ENCODE results near the gene CARMIL3. TPM values are rescaled to one million over a fixed set of nuclear protein-coding genes. Genes with fewer than 3 reads are reported as not detected.

Gene CARMIL3
- total RNA-seq, 2 experiments from 2014 or later: 0.74 to 0.91 TPM

DNA sequence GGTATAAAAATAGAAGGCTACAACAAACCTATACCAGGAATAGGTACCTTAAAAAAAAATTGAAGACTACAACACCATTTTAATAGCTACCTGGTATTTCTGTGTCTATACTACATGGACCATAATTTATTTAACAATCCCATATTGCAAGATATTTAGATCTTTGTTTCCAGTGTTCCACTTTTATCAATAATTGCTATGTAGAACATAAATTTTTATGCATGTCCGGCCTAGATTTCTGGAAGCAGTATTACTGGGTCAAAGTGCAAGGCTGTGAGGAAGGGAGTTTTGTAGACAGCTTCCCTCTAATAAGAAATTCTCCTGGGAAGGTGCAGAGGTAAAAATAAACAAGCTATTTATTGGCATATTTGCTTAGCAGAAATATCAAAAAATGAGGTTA is 58.7 kb downstream of the CARMIL3 start:
- POLR2A ChIA-PET: interaction anchor here (0.7 kb wide), 1 partner anchor 103 kb away, joined by 3 read pairs; no protein-coding TSS in a partner anchor

DNA sequence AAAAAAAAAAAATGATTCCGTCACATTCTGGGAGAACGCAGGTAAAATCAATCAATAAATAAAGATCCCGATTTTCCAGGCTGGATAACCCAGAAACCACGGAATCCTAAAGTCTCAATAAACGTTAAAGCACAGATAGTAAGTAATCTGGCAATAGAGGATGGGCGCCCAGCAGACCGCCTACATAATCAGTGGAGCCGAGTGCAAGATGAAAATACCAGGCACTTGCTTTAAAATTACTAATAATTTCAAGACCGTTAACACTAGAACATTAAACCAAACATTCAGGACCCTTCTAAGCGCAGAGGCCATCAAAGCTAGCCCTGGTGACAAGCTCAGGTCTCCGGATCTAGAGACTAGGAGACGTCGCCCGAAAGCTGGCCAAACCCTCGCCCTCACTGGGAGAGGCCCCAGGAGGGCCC is 61.6 kb downstream of the CARMIL3 start:
- DNase-seq (no peak), ATAC-seq (no peak)
- Mint-ChIP-seq H3K27me3 (no peaks in the 10 kb centered on the region), H3K9me3 (ENCODE audit: low read depth) (no peaks in the 10 kb centered on the region), H3K27ac (peak overlapping the region; percentile 97), H3K4me1 (peaks cover 38% of the 10 kb centered on the region), H3K36me3 (ENCODE audit: low read depth) (peaks cover 24% of the 10 kb centered on the region), H3K4me3 (peak overlapping the region; percentile 85)
- ChIA-PET CTCF (interaction anchor here (0.6 to 3.3 kb wide), 10 partner anchors 20 to 556 kb away, joined by 3 to 32 read pairs (median 9); partner anchors contain the start of genes IRF9, PCK2, PSME1 and PSME2), POLR2A (interaction anchor here (1.0 to 2.8 kb wide), 8 partner anchors 20 to 186 kb away, joined by 3 to 35 read pairs (median 12); partner anchors contain the start of genes DHRS1, EMC9, IRF9 and NOP9)
- intact Hi-C loops (cut with DNase I, micrococcal nuclease): loop anchor here in 1 of 2 experiments (10.0 kb wide), 1 partner anchor 1019 kb away; the partner anchor contains the start of genes ACIN1 and C14orf119

More for the DNA sequence above, 58.7 kb downstream of the CARMIL3 start:
- H3K27me3 Mint-ChIP-seq: no peaks in the 10 kb centered on the region
- no peak for DNase-seq
- ATAC-seq: no peak
- no peak overlapping the region for H3K4me3 Mint-ChIP-seq
- intact Hi-C loops (cut with DNase I, micrococcal nuclease): loop anchor here in 1 of 2 experiments (10.0 kb wide), 1 partner anchor 1016 kb away; the partner anchor contains the start of genes ACIN1 and C14orf119
- peaks cover 28% of the 10 kb centered on the region for H3K4me1 Mint-ChIP-seq
- H3K27ac Mint-ChIP-seq: no peak overlapping the region
- no peaks in the 10 kb centered on the region for H3K9me3 Mint-ChIP-seq (ENCODE audit: low read depth)
- CTCF ChIA-PET: interaction anchor here (0.7 to 7.8 kb wide), 12 partner anchors 17 to 521 kb away, joined by 3 to 189 read pairs (median 4); partner anchors contain the start of genes CARMIL3, CIDEB, IRF9 and NOP9
- H3K36me3 Mint-ChIP-seq (ENCODE audit: low read depth): peaks cover 4% of the 10 kb centered on the region

DNA sequence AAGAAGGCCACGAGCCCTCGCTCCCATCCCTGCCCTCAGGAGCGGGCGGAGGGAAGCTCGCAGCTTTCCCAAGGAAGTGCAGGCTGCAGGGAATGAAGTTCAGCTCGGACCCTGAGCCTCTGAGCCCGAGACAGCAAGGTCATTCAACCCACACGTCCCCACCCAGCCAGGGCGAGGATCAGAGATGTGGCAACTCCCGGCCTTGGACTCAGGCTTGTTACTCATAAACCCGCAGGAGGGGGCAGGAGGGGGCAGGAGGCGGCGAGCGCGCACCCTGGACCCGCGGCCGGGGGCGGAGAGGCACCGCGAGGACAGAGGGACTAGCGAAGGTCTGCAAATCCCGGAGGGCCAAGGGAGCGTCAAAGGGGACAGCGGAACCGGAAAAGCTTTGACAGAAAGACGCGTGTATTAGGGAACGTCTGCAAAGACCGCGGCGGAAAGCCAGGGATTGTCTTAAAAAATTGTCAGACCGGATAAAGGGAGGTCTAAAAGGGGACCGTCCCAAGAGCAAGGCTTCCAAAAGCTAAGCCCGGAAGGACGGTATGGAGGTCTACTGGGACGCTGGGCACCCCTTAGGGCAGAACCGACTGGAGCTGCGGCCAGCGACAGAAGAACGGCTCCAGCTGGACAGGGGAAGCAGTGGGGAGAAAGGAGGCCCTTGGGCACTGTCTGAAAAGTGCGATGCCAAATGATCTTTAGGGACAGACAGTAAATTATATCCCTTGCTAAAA is 62.2 kb downstream of the CARMIL3 start:
- Mint-ChIP-seq H3K4me1 (peaks cover 32% of the 10 kb centered on the region), H3K36me3 (ENCODE audit: low read depth) (peaks cover 29% of the 10 kb centered on the region), H3K4me3 (peak overlapping the region; percentile 85), H3K27ac (peak overlapping the region; percentile 97), H3K27me3 (no peaks in the 10 kb centered on the region), H3K9me3 (ENCODE audit: low read depth) (no peaks in the 10 kb centered on the region)
- ChIA-PET CTCF (interaction anchor here (0.6 to 3.3 kb wide), 24 partner anchors 11 to 557 kb away, joined by 3 to 32 read pairs (median 5); partner anchors contain the start of genes CIDEB, EMC9, IRF9 and PCK2), POLR2A (interaction anchor here (0.9 to 2.8 kb wide), 19 partner anchors 19 to 317 kb away, joined by 3 to 35 read pairs (median 6); partner anchors contain the start of genes CHMP4A, DHRS1, EMC9 and IPO4)
- peak; percentile 42 for ATAC-seq
- intact Hi-C loops (cut with DNase I, micrococcal nuclease): loop anchor here (1.0 to 10.0 kb wide), 19 partner anchors 20 to 1019 kb away; partner anchors contain the start of genes EMC9 (in 2 of the 2), GMPR2 (in 2 of the 2), IRF9 (in 2 of the 2) and NEDD8 (in 2 of the 2)
- DNase-seq: peak; percentile 92

DNA sequence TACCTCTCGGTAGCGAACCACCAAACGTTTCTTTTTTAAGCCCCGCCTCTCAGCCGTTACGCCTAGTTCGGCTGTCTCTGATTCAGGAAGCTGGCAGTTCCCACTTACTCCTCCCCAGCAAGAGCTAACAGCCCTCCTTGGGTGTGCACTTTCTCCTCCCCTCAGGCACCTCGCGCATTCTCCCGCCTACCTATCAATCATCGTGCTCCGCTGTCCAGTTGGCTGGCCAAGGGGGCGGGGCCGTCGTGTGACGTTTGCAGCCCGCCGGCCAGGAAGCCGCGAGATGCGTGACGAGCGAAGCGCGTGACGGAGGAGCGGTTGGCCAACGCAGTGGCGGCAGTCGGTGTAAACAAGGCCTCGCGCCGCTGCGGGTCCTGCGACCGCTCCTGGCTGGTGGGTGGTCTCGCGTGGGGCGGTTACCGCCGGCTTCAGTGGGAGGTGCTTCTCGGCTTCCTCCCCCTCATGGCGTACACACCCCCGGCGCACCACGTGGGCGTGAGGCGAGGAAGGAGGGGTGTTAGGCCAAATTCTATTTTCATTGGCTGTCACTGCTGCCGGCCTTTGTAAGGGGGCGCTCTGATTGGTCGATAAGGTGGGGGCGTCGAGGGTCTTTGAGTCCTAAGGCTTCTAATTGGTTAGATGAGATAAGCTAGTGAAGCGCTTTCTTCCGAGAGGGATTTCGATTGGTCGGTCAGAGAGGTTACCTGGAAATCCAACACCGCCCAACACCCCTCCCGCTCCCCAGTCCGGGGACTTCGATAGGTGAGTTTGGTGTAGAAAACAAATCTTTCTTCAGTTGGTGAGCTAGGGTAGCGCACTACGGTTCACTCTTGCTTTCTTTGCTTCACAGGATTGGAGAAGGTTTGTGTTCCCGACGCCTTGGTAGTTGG is 63.0 kb downstream of the CARMIL3 start, which contains the start of the genes DCAF11 and NRL:
Gene DCAF11 (plus strand): TSS at position 246 of the 890 bp plus-strand sequence. CDS start 818 bp downstream, outside the sequence.
Gene NRL (minus strand): TSS at position 418 of the 890 bp plus-strand sequence. CDS start 32,101 bp downstream, outside the sequence.
- Mint-ChIP-seq H3K36me3 (ENCODE audit: low read depth) (peaks cover 36% of the 10 kb centered on the region), H3K27ac (peak within 1 kb of the TSS; percentile 97), H3K9me3 (ENCODE audit: low read depth) (no peaks in the 10 kb centered on the region), H3K4me1 (peaks cover 28% of the 10 kb centered on the region), H3K4me3 (peak within 1 kb of the TSS; percentile 85), H3K27me3 (no peaks in the 10 kb centered on the region)
- CTCF ChIA-PET: interaction anchor here (0.8 to 3.3 kb wide), 27 partner anchors 10 to 322 kb away, joined by 3 to 32 read pairs (median 5); partner anchors contain the start of genes CIDEB, EMC9, IRF9 and PCK2
- intact Hi-C loops (cut with DNase I, micrococcal nuclease): loop anchor here (1.0 to 10.0 kb wide), 19 partner anchors 20 to 1020 kb away; partner anchors contain the start of genes EMC9 (in 2 of the 2), GMPR2 (in 2 of the 2), IRF9 (in 2 of the 2) and NEDD8 (in 2 of the 2)
- DNase-seq: peak; percentile 99
- ATAC-seq: peak; percentile 89
- POLR2A ChIA-PET: interaction anchor here (0.6 to 2.8 kb wide), 20 partner anchors 18 to 316 kb away, joined by 3 to 35 read pairs (median 6); partner anchors contain the start of genes CHMP4A, DHRS1, EMC9 and IPO4

DNA sequence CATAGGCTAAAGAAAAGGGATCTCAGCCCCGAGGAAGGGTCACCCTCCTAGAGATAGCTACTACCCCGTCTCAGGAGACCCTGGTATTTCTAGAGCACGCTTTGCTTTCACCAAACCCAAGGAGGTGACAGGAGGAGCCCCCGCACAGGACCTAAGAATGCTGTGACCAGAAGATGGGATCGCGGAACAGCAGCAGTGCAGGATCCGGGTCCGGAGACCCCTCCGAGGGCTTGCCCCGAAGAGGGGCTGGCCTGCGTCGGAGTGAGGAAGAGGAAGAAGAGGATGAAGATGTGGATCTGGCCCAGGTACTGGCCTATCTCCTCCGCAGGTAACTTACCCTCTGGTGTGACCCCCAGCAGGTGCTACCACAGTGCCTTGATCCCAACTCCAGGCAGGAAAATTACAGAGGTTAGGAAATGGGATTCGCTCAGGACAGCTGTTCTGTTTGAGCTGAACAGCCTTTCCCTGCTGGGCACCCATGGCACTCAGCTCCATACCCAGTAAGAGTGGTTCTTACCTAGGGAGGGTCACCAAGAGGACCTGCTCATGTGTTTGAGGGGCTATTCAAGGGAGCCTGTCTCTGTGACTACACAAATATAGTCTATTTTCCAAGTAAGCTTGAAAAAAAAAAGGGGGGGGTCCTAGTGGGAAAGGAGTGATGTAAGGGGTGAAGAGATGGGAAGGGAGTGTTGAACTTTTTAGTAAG is 63.8 kb downstream of the CARMIL3 start:
- peak overlapping the region; percentile 97 for H3K27ac Mint-ChIP-seq
- H3K4me1 Mint-ChIP-seq: peaks cover 27% of the 10 kb centered on the region
- H3K27me3 Mint-ChIP-seq: no peaks in the 10 kb centered on the region
- peaks cover 38% of the 10 kb centered on the region for H3K36me3 Mint-ChIP-seq (ENCODE audit: low read depth)
- no peak for DNase-seq
- ATAC-seq: no peak
- peak overlapping the region; percentile 85 for H3K4me3 Mint-ChIP-seq
- ChIA-PET POLR2A (interaction anchor here (0.9 to 2.8 kb wide), 13 partner anchors 17 to 127 kb away, joined by 3 to 35 read pairs (median 6); partner anchors contain the start of genes CHMP4A, EMC9, IPO4 and IRF9), CTCF (interaction anchor here (0.6 to 3.3 kb wide), 16 partner anchors 9 to 321 kb away, joined by 3 to 32 read pairs (median 4); partner anchors contain the start of genes CIDEB, EMC9, IRF9 and PCK2)
- intact Hi-C loops (cut with DNase I, micrococcal nuclease): loop anchor here in 1 of 2 experiments (10.0 kb wide), 1 partner anchor 1021 kb away; the partner anchor contains the start of genes ACIN1 and C14orf119
- H3K9me3 Mint-ChIP-seq (ENCODE audit: low read depth): no peaks in the 10 kb centered on the region

DNA sequence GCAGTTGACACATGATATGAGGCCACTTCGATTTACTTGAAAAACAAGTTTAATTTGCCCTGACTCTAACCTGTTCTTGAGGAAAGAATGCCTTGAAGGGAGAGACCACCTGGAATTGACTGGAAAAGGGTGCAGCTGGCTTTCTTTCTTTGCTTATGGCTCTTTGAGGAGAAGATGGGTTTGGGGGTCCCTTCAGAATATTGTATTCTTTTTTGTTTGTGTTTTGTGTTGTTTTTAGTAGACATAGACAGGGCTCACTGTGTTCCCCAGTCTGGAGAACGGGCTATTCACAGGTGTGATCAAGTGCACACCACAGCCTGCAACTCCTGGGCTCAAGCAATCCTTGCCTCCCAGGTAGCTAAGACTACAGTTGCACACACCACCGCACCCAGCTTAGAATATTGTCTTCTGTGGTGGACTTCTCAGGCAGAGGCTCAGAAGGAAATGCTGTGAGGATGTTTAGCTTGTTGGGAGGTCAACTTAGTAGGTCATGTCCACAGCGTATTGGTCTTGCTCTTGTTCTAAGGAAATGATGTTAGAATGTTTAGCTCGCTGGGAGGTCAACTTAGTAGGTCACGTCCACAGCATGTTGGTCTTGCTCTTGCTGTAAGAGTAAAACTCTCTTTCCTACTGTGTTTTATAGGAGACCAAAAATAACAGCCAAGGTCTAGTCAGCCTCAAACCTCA is 64.5 kb downstream of the CARMIL3 start:
- intact Hi-C loops (cut with DNase I, micrococcal nuclease): loop anchor here in 1 of 2 experiments (10.0 kb wide), 1 partner anchor 1021 kb away; the partner anchor contains the start of genes ACIN1 and C14orf119
- H3K9me3 Mint-ChIP-seq (ENCODE audit: low read depth): no peaks in the 10 kb centered on the region
- peaks cover 44% of the 10 kb centered on the region for H3K36me3 Mint-ChIP-seq (ENCODE audit: low read depth)
- no peaks in the 10 kb centered on the region for H3K27me3 Mint-ChIP-seq
- peak overlapping the region; percentile 85 for H3K4me3 Mint-ChIP-seq
- no peak for DNase-seq
- ChIA-PET CTCF (interaction anchor here (0.6 to 3.3 kb wide), 9 partner anchors 8 to 180 kb away, joined by 3 to 31 read pairs (median 4); partner anchors contain the start of genes PCK2, PSME1 and RNF31), POLR2A (interaction anchor here (0.9 to 1.1 kb wide), 4 partner anchors 20 to 36 kb away, joined by 3 to 5 read pairs (median 4); partner anchors contain the start of genes EMC9, PSME1 and PSME2)
- peaks cover 25% of the 10 kb centered on the region for H3K4me1 Mint-ChIP-seq
- no peak overlapping the region for H3K27ac Mint-ChIP-seq
- no peak for ATAC-seq

DNA sequence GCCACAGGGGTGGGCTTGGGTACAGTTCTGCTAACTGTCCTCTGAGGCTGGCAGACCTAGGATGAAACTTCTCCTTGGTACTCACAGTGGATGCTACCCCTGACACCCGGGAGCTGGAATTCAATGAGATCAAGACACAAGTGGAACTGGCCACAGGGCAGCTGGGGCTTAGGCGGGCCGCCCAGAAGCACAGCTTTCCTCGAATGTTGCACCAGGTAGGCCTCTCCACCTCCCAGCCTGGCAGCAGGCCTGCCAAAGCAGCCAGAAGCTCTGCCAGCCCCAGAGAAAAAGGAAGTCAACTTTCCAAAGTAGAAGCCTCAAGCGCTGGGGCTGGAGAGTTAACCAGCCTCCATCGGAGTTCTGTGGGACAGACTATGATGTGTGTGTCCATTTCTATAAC is 65.4 kb downstream of the CARMIL3 start:
- Mint-ChIP-seq H3K4me3 (no peak overlapping the region), H3K9me3 (ENCODE audit: low read depth) (no peaks in the 10 kb centered on the region), H3K36me3 (ENCODE audit: low read depth) (peaks cover 47% of the 10 kb centered on the region), H3K4me1 (peaks cover 24% of the 10 kb centered on the region), H3K27me3 (no peaks in the 10 kb centered on the region), H3K27ac (no peak overlapping the region)
- DNase-seq (no peak), ATAC-seq (no peak)
- ChIA-PET POLR2A (interaction anchor here (1.1 kb wide), 1 partner anchor 19 kb away, joined by 4 read pairs; the partner anchor contains the start of gene PSME1), CTCF (interaction anchor here (0.8 to 2.0 kb wide), 7 partner anchors 9 to 30 kb away, joined by 3 to 6 read pairs (median 4); partner anchors contain the start of genes PSME1 and RNF31)
- intact Hi-C loops (cut with DNase I, micrococcal nuclease): loop anchor here in 1 of 2 experiments (10.0 kb wide), 1 partner anchor 1022 kb away; the partner anchor contains the start of genes ACIN1 and C14orf119

All from activated CD4-positive, alpha-beta T cell treated with anti-CD3 and anti-CD28 coated beads for 36 hours (primary cell).